ENCODE measurements around the gene NR1H2.
"Not testable (repeated sequence)": the region's sequence is repeated elsewhere in the genome, so short reads cannot be mapped to it uniquely, and the experiment has no call there.

The NR1H2 gene

DNA sequence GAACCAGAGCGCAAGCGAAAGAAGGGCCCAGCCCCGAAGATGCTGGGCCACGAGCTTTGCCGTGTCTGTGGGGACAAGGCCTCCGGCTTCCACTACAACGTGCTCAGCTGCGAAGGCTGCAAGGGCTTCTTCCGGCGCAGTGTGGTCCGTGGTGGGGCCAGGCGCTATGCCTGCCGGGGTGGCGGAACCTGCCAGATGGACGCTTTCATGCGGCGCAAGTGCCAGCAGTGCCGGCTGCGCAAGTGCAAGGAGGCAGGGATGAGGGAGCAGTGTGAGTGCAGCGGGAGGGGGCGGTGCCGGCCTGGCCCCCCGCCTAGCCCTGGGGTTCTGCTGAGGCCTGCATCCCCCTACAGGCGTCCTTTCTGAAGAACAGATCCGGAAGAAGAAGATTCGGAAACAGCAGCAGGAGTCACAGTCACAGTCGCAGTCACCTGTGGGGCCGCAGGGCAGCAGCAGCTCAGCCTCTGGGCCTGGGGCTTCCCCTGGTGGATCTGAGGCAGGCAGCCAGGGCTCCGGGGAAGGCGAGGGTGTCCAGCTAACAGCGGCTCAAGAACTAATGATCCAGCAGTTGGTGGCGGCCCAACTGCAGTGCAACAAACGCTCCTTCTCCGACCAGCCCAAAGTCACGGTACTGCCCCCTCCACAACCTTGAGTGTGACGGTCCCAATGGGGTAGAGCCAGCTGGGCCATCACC is 2.1 kb downstream of the NR1H2 start:
- no peak for DNase-seq (ENCODE audit: low spot score)

DNA sequence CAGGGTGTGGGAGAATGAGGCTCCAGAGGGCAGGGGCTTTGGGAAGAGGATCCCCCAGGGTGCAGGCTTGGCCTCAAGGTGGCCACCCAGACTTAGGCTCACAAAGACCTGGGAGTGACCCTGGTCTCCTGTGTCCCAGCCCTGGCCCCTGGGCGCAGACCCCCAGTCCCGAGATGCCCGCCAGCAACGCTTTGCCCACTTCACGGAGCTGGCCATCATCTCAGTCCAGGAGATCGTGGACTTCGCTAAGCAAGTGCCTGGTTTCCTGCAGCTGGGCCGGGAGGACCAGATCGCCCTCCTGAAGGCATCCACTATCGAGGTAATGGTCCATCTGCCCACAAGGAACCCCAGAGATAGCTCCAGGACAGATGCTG is 2.6 kb downstream of the NR1H2 start:
- no peak for DNase-seq (ENCODE audit: low spot score)

DNA sequence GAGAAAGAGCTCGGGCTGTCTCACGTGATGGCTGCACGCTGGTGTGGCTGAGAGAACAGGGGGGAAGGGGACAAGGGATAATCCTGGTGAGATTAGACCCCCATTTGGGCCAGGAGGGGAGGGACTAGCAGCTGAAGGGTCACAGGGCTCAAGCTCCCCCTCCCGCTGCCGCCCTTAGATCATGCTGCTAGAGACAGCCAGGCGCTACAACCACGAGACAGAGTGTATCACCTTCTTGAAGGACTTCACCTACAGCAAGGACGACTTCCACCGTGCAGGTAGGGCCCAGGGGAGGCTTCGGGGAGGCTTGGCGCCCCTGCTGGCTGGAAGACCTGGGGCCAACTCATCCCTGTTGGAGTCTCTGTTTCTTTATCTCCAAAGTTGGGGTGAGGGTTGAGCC is 3.3 kb downstream of the NR1H2 start:
- no peak for DNase-seq (ENCODE audit: low spot score)

DNA sequence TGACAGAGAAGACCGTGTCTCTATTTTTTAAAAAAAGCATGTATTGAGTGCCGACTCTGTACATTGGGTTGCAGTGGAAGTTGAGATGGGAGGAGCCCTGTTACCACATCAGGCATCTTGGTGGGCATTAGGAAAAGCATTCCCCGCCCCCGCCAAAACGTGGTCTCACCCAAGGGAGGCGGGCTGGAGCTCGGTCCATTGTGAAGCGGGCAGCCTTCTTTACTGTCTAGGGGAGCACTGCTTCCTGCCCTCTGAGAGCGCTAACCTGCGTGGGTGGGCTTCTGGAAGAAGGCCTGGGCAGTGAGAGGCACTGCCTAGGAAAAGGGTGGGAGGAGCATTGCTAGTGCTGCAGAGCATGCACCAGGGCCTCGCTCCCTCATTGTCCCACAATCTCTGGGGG is 3.9 kb downstream of the NR1H2 start:
- DNase-seq (ENCODE audit: low spot score), result no peak

DNA sequence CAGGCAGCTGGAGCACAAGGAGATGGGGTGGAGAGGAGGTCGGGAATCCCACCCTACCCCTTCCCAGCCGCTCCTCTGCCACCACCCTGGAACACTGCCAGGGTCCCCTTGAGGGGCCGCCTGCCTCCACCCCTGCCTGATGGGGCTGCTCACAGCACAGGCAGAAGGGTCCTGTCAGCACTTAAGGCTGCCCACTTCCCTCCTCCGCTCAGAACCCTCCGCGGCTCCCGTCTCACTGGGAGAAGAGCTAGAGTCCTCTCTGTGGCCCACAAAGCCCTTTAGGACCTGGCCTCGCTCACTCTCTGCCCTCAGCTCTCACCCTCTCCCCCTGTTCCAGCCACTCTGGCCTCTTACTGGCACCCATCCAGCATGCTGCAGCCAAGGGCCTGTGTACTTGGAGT is 4.5 kb downstream of the NR1H2 start:
- no peak for DNase-seq (ENCODE audit: low spot score)

DNA sequence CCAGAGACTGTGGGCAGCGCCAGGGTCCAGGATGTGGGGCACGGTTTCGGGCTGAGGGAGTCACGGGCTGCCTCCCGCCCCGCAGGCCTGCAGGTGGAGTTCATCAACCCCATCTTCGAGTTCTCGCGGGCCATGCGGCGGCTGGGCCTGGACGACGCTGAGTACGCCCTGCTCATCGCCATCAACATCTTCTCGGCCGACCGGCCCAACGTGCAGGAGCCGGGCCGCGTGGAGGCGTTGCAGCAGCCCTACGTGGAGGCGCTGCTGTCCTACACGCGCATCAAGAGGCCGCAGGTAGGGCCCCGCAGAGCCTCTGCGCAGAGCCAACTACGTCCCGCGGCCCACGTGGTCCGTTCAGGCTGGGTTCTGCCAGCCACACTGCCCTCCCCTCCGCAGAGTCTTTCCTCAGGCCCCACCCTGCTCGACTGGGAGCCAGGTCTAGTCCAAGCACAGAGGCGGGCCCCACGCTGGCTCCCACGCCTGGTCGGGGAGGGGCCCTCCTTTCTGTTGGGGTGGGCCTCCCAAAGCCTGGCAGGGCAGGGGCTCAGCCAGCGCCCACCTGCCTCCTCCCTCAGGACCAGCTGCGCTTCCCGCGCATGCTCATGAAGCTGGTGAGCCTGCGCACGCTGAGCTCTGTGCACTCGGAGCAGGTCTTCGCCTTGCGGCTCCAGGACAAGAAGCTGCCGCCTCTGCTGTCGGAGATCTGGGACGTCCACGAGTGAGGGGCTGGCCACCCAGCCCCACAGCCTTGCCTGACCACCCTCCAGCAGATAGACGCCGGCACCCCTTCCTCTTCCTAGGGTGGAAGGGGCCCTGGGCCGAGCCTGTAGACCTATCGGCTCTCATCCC is 5.8 kb downstream of the NR1H2 start:
- no peak for DNase-seq (ENCODE audit: low spot score)

DNA sequence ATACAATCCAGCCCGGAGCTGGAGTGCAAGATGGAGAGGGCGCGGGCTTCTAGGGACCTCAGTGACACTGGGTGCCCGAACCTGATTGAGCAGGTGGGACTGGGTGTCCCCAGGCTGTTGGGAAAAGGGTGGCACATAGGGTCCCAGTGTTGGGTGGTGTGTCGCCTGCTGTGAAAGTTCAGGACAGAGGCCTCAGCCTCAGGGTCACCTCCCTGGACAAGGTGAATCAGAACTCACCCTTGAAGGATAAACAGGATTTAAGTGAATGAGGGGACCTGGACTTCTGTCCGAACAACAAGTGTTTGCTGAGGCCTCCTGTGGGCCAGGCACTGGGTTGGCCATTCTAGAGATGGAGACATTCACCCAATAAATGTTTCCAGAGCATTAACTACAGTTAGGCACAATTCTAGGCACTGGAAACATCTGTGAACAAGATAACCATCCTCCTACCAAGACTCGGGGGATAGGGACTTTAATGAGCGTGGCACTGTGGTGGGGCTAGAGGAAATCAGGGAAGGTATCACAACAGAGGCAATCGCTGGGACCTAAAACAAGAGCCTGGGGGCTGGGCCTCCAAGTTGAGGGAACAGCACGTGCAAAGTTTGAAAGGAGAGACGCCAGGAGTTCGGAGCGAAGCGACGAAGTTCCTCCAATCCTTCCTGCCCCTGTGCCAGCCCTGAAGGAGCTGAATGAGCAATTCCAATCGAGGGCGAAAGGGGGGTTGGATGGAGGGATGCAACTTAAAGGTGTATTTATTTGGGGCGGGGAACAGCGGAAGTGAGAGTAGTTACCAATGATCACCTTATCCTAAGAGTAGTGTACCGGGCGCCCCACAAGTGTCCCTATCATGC is 7.0 kb downstream of the NR1H2 start:
- no peak for DNase-seq (ENCODE audit: low spot score)

DNA sequence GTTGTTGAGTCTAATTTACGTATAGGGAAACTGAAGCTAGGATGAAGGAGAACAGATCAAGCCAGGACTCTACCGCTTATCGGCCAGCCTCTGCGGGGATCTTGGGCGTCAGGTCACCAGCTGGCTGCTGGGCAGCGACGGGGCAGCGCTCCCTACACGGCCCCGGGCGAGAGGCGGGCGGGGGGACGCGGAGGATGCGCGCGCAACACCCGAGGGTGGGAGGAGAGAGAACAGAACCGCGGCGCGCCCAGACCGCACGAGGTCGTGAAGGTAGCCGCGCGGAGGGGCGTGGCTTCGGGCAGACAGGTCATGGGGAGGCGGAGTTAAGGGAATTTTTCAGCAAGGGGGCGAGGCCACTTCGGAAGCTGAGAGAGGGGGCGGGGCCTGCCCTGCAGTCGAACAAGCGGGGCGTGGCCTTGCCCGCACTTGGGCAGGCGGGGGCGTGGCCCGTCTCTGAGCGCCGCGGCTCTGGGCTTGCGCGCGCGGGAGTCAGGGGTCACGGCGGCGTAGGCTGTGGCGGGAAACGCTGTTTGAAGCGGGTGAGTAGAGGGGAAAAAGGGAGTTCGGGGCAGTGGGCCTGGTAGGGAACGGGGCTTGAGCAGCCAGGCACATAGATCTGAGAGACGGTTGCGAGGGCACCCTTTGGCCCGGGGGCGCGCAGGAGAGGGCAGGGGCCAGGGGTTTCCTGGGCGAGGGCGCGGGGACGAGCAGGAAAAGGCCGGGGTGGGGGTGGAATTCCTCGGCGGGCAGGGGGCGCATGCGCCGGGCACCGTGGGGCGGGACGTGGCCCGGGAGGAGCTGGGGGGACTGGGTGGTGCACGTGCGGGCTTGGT is 7.8 kb downstream of the NR1H2 start, which contains the start of gene POLD1:
Gene POLD1 (plus strand): TSS at position 496 of the 833 bp plus-strand sequence. CDS start 14,505 bp downstream, outside the sequence.
- peak; percentile 95 for DNase-seq (ENCODE audit: low spot score)

DNA sequence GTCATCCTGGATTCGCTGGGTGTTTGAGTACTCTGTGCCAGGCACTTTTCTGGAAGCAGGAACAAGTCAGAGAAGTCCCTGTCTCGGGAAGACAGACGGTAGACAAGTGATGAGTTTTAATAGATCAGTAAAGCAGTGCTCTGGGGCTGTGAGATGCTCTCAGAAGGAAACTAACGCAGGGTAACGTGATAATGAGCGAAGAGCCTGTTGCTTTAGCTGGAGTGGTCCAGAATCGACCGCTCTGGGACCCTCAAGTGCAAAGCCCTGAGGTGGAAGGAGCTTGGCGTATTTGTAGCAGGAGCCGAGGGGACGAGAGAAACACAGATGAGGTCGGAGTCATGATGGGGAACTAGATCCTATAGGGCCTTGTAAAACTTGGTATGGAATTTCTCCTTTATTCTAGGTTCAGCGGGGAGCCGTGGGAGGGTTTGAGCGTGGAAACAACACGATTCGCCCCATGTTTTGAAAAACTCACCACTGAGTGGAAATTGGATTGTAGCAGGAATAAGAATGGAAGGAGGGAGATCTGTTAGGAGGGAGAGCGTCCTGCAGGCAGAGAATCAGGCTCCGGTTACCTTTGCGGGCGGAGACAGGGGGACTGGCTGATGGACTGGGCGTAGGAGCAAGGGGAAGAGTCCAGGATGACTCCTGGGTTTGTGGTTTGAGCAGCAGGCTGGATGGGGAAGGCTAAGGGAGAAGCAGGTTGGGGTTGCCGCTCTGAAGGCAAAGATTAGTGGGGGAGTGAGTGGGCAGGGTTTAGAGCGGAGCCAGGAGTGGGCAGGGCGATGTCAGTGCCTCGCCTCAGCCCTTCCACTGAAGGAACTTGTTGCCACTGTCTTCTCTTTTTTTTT is 8.7 kb downstream of the NR1H2 start:
- no peak for DNase-seq (ENCODE audit: low spot score)

DNA sequence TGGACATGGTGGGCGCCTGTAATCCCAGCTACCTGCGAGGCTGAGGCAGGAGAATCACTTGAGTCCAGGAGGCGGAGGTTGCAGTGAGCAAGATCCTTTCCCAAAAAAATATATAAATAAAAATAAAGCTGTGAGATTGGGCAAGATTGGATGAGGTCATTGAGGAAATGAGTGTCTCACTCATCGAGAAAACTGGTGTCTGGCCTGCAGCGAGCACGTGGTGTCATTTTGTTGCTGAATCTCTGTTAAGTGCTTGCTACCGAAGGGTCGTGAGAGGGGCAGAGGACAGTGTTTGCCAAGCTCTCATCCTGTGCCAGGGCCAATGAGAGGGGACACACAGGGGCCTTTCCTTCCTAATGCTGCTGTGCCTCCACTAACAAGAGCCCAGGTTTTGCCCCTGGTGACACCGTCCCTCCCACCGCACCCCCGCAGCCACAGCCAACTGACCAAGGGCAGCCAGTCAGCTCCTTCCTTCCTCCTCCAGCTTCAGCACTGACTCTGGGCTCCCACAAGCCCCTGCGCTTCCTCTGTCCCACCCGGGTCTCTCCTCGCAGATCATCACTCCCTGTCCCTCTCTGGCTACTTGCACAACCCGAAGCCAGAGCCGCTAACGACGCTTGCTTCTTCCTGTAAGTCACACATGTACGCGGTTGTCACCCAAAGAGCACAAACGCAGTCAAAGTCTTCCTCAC is 11.1 kb downstream of the NR1H2 start:
- no peak for DNase-seq (ENCODE audit: low spot score)

DNA sequence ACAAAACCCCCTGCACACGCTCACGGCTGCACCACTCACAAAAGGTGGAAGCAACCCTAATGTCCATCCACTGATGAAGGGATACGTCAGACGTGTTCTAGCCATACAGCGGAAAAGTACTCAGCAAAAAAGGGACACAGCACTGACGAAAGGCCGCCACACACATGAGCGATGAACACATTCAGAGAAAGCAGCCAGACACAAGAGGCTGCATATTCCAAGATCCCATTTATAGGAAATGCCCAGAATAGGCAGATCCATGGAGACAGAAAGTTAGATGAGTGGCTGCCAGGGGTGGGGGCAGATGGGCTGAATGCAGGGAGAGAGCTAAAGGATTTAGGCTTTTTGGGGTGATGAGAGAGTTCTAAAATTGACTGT is 11.6 kb downstream of the NR1H2 start:
- no peak for DNase-seq (ENCODE audit: low spot score)

DNA sequence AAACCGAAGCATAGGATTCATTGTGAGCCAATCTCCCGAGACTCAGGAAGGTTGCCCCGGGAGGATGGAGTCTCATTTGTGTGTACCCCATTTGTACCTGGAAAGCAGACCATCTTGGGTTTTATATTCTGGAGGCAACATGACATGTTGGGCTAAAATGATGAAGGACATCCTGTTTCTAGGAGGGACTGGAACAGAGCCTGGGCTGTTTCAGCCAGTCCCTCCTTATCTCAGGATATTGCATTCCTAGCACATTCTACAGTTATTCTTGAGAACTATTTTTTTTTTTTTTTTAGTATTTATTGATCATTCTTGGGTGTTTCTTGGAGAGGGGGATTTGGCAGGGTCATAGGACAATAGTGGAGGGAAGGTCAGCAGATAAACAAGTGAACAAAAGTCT is 14.0 kb downstream of the NR1H2 start:
- DNase-seq (ENCODE audit: low spot score), result not testable (repeated sequence)

DNA sequence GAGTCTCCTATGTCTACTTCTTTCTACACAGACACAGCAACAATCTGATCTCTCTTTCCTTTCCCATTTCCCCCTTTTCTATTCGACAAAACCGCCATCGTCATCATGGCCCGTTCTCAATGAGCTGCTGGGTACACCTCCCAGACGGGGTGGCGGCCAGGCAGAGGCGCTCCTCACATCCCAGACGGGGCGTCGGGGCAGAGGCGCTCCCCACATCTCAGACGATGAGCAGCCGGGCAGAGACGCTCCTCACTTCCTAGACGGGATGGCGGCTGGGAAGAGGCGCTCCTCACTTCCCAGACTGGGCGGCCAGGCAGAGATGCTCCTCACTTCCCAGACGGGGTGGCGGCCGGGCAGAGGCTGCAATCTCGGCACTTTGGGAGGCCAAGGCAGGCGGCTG is 14.7 kb downstream of the NR1H2 start:
- DNase-seq (ENCODE audit: low spot score), result not testable (repeated sequence)

DNA sequence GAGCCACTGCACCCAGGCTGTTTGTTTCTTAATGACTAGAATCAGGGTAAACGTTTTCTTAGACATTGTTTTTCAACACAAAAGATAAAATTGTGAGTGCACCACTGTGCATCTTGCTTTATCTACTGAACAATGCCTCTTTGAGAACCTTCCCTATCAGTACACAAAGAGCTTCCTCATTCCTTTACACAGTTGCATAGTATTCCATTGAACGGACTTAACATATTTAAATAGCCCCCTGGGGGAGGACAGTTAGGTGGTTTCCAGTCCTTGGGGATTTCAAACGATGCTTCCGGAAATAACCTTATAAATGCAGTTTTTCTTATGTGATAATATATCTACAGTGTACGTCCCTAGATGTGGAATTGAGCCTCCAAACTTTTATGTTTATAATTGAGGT is 16.5 kb downstream of the NR1H2 start:
- DNase-seq (ENCODE audit: low spot score), result no peak

DNA sequence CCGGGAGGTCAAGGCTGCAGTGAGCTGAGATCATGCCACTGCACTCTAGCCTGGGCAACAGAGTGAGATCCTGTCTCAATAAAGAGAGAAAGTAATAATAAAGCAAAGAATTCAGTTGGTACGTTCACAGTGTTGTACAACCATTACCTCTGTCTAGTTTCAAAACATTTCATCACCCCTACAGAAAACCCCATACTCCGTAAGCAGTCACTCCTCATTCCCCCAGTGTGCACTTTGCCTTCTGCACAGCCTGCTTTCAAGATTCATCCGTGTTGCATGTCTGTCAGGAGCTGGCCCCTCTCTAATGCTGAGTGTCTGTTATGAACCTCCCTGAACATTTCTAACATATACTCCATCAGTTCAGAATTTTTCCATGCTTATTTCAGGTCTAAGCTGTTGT is 17.3 kb downstream of the NR1H2 start:
- no peak for DNase-seq (ENCODE audit: low spot score)

DNA sequence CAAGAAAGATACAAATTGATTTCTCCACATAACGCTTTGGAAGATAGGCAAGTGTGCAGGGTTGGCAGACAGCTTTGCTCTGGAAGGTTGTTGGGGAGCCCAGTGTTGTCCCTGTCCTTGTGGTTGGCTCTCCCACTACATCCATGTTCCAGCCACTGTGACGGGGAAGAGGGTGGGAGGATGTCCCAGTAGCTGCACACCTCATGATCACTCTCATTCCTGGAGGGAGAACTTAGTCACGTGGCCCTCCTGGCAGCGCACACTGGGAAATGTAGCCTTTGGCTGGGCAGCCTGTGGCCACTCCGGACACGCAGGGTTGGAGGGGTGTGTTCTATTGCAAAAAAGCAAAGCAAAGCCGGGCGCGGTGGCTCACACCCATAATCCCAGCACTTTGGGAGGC is 17.8 kb downstream of the NR1H2 start:
- no peak for DNase-seq (ENCODE audit: low spot score)

DNA sequence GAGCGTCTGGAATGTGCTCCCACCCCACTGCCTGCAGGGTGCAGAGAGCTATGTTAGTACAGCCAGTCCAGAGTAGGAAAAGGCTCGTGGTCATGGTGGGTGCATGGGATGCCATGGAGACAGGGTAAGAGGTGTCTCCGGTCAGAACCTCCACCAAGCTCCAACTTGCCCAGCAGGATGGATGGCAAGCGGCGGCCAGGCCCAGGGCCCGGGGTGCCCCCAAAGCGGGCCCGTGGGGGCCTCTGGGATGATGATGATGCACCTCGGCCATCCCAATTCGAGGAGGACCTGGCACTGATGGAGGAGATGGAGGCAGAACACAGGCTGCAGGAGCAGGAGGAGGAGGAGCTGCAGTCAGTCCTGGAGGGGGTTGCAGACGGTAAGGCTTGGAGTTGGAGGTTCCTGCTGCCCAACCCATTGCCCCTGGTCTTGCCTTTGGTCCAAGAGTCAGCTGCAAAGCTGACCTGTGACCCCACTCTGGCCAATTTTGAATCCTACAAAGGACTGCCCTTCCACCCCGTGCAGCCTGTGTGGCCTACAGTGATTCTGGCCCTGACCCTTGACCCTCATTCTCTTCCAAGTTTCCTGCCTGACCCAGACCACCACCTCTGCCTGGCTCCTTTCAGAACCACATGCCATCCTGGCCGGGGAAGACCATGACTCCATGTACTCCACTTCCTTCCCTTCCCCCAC is 22.6 kb downstream of the NR1H2 start:
- DNase-seq (ENCODE audit: low spot score), result no peak

DNA sequence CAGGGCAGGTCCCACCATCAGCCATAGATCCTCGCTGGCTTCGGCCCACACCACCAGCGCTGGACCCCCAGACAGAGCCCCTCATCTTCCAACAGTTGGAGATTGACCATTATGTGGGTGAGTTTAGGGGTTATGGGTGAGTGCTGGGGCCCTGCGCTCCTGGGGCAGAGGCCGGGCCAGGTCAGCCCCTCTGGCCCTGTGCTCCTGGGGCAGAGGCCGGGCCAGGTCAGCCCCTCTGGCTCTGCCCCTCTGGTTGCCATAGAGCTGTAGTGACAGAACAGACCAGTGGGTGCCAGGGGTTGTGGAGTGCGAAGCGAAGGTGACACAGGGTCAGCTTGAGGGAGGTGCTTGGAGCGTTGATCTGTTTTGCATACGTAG is 23.1 kb downstream of the NR1H2 start:
- DNase-seq (ENCODE audit: low spot score), result no peak

DNA sequence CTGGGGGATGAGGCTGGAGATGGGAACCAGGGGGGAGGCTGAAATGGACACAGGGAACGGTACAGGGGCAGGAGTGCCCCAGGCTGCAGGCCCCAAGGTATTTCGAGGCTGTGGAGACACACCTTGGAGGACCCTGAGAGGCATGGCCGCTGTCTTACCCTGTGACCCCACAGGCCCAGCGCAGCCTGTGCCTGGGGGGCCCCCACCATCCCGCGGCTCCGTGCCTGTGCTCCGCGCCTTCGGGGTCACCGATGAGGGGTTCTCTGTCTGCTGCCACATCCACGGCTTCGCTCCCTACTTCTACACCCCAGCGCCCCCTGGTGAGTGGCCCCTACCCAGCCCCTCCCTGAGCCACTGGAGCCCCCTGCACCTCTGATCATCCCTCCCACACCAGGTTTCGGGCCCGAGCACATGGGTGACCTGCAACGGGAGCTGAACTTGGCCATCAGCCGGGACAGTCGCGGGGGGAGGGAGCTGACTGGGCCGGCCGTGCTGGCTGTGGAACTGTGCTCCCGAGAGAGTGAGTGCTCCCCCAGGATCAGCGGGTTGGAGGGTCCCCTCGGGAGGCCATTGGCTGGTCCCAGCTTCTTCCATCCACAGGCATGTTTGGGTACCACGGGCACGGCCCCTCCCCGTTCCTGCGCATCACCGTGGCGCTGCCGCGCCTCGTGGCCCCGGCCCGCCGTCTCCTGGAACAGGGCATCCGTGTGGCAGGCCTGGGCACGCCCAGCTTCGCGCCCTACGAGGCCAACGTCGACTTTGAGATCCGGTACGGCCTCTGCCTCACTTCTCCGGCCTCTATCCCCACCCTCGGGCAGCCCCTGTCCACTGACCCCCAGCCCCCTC is 25.6 kb downstream of the NR1H2 start:
- no peak for DNase-seq (ENCODE audit: low spot score)

Data from putamen (tissue), 1 donor.